ENCODE data around the gene BRF1.

The BRF1 gene

GRCh38 chr14:105201156-105201924 is 99.5 kb downstream of the BRF1 start:
- no peak overlapping the region for H3K9ac ChIP-seq (ENCODE audit: low read length)
- H3K27ac ChIP-seq (ENCODE audit: low read depth, low read length), result no peak overlapping the region
- H3K27me3 ChIP-seq (ENCODE audit: control insufficient read depth, insufficient read depth, low read length), result peaks cover 30% of the 10 kb centered on the region
- no peaks in the 10 kb centered on the region for H3K4me1 ChIP-seq (ENCODE audit: control insufficient read depth, insufficient read depth, low read length)
- no peaks in the 10 kb centered on the region for H3K36me3 ChIP-seq (ENCODE audit: control insufficient read depth, insufficient read depth, low read length)
- H3K4me3 ChIP-seq (ENCODE audit: low read length), result no peak overlapping the region

GRCh38 chr14:105200641-105201040 is 100.2 kb downstream of the BRF1 start:
- H3K27ac ChIP-seq (ENCODE audit: low read depth, low read length), result no peak overlapping the region
- H3K4me3 ChIP-seq (ENCODE audit: low read length), result no peak overlapping the region
- no peaks in the 10 kb centered on the region for H3K36me3 ChIP-seq (ENCODE audit: control insufficient read depth, insufficient read depth, low read length)
- H3K9ac ChIP-seq (ENCODE audit: low read length), result no peak overlapping the region
- peaks cover 33% of the 10 kb centered on the region for H3K27me3 ChIP-seq (ENCODE audit: control insufficient read depth, insufficient read depth, low read length)
- no peaks in the 10 kb centered on the region for H3K4me1 ChIP-seq (ENCODE audit: control insufficient read depth, insufficient read depth, low read length)

GRCh38 chr14:105200074-105200473 is 100.7 kb downstream of the BRF1 start:
- H3K4me1 ChIP-seq (ENCODE audit: control insufficient read depth, insufficient read depth, low read length), result no peaks in the 10 kb centered on the region
- H3K9ac ChIP-seq (ENCODE audit: low read length), result no peak overlapping the region
- no peak overlapping the region for H3K4me3 ChIP-seq (ENCODE audit: low read length)
- peaks cover 33% of the 10 kb centered on the region for H3K27me3 ChIP-seq (ENCODE audit: control insufficient read depth, insufficient read depth, low read length)
- H3K27ac ChIP-seq (ENCODE audit: low read depth, low read length), result no peak overlapping the region
- no peaks in the 10 kb centered on the region for H3K36me3 ChIP-seq (ENCODE audit: control insufficient read depth, insufficient read depth, low read length)

GRCh38 chr14:105199093-105199492 is 101.7 kb downstream of the BRF1 start:
- H3K9ac ChIP-seq (ENCODE audit: low read length), result no peak overlapping the region
- H3K4me1 ChIP-seq (ENCODE audit: control insufficient read depth, insufficient read depth, low read length), result no peaks in the 10 kb centered on the region
- no peak overlapping the region for H3K4me3 ChIP-seq (ENCODE audit: low read length)
- no peaks in the 10 kb centered on the region for H3K36me3 ChIP-seq (ENCODE audit: control insufficient read depth, insufficient read depth, low read length)
- H3K27ac ChIP-seq (ENCODE audit: low read depth, low read length), result no peak overlapping the region
- peaks cover 34% of the 10 kb centered on the region for H3K27me3 ChIP-seq (ENCODE audit: control insufficient read depth, insufficient read depth, low read length)

- no peaks in the 10 kb centered on the region for H3K4me1 ChIP-seq (ENCODE audit: control insufficient read depth, insufficient read depth, low read length)
- H3K27me3 ChIP-seq (ENCODE audit: control insufficient read depth, insufficient read depth, low read length), result peaks cover 39% of the 10 kb centered on the region
- H3K27ac ChIP-seq (ENCODE audit: low read depth, low read length), result no peak overlapping the region
- H3K4me3 ChIP-seq (ENCODE audit: low read length), result no peak overlapping the region
- no peak overlapping the region for H3K9ac ChIP-seq (ENCODE audit: low read length)
- H3K36me3 ChIP-seq (ENCODE audit: control insufficient read depth, insufficient read depth, low read length), result no peaks in the 10 kb centered on the region
Observed at GRCh38 chr14:105198588-105198987, 102.2 kb downstream of the BRF1 start.

GRCh38 chr14:105197211-105197641 is 103.6 kb downstream of the BRF1 start:
- no peaks in the 10 kb centered on the region for H3K36me3 ChIP-seq (ENCODE audit: control insufficient read depth, insufficient read depth, low read length)
- H3K27me3 ChIP-seq (ENCODE audit: control insufficient read depth, insufficient read depth, low read length), result peaks cover 46% of the 10 kb centered on the region
- no peak overlapping the region for H3K4me3 ChIP-seq (ENCODE audit: low read length)
- no peak overlapping the region for H3K27ac ChIP-seq (ENCODE audit: low read depth, low read length)
- H3K9ac ChIP-seq (ENCODE audit: low read length), result no peak overlapping the region
- H3K4me1 ChIP-seq (ENCODE audit: control insufficient read depth, insufficient read depth, low read length), result no peaks in the 10 kb centered on the region

GRCh38 chr14:105196265-105196960 is 104.4 kb downstream of the BRF1 start:
- Histone ChIP-seq H3K9ac (ENCODE audit: low read length) (no peak overlapping the region), H3K36me3 (ENCODE audit: control insufficient read depth, insufficient read depth, low read length) (no peaks in the 10 kb centered on the region), H3K27ac (ENCODE audit: low read depth, low read length) (no peak overlapping the region), H3K27me3 (ENCODE audit: control insufficient read depth, insufficient read depth, low read length) (peaks cover 42% of the 10 kb centered on the region), H3K4me1 (ENCODE audit: control insufficient read depth, insufficient read depth, low read length) (no peaks in the 10 kb centered on the region), H3K4me3 (ENCODE audit: low read length) (no peak overlapping the region)

GRCh38 chr14:105195522-105196264 is 105.1 kb downstream of the BRF1 start:
- no peak overlapping the region for H3K4me3 ChIP-seq (ENCODE audit: low read length)
- H3K4me1 ChIP-seq (ENCODE audit: control insufficient read depth, insufficient read depth, low read length), result no peaks in the 10 kb centered on the region

GRCh38 chr14:105195051-105195450 is 105.8 kb downstream of the BRF1 start:
- H3K27ac ChIP-seq (ENCODE audit: low read depth, low read length), result no peak overlapping the region
- peaks cover 40% of the 10 kb centered on the region for H3K27me3 ChIP-seq (ENCODE audit: control insufficient read depth, insufficient read depth, low read length)
- no peak overlapping the region for H3K9ac ChIP-seq (ENCODE audit: low read length)
- H3K4me1 ChIP-seq (ENCODE audit: control insufficient read depth, insufficient read depth, low read length), result no peaks in the 10 kb centered on the region
- no peak overlapping the region for H3K4me3 ChIP-seq (ENCODE audit: low read length)
- no peaks in the 10 kb centered on the region for H3K36me3 ChIP-seq (ENCODE audit: control insufficient read depth, insufficient read depth, low read length)

More at GRCh38 chr14:105195522-105196264, 105.1 kb downstream of the BRF1 start:
- H3K36me3 ChIP-seq (ENCODE audit: control insufficient read depth, insufficient read depth, low read length), result no peaks in the 10 kb centered on the region
- peaks cover 40% of the 10 kb centered on the region for H3K27me3 ChIP-seq (ENCODE audit: control insufficient read depth, insufficient read depth, low read length)
- H3K27ac ChIP-seq (ENCODE audit: low read depth, low read length), result no peak overlapping the region
- no peak overlapping the region for H3K9ac ChIP-seq (ENCODE audit: low read length)

GRCh38 chr14:105193916-105194782 is 106.7 kb downstream of the BRF1 start:
- H3K27ac ChIP-seq (ENCODE audit: low read depth, low read length), result no peak overlapping the region
- no peak overlapping the region for H3K9ac ChIP-seq (ENCODE audit: low read length)
- H3K27me3 ChIP-seq (ENCODE audit: control insufficient read depth, insufficient read depth, low read length), result peaks cover 36% of the 10 kb centered on the region
- H3K36me3 ChIP-seq (ENCODE audit: control insufficient read depth, insufficient read depth, low read length), result no peaks in the 10 kb centered on the region
- no peaks in the 10 kb centered on the region for H3K4me1 ChIP-seq (ENCODE audit: control insufficient read depth, insufficient read depth, low read length)
- H3K4me3 ChIP-seq (ENCODE audit: low read length), result no peak overlapping the region

- Histone ChIP-seq H3K27ac (ENCODE audit: low read depth, low read length) (no peak overlapping the region), H3K36me3 (ENCODE audit: control insufficient read depth, insufficient read depth, low read length) (no peaks in the 10 kb centered on the region), H3K27me3 (ENCODE audit: control insufficient read depth, insufficient read depth, low read length) (peaks cover 26% of the 10 kb centered on the region), H3K9ac (ENCODE audit: low read length) (no peak overlapping the region), H3K4me1 (ENCODE audit: control insufficient read depth, insufficient read depth, low read length) (no peaks in the 10 kb centered on the region), H3K4me3 (ENCODE audit: low read length) (no peak overlapping the region)
Observed at GRCh38 chr14:105192866-105193731, 107.7 kb downstream of the BRF1 start.
